IMR-90 (cell line): ENCODE results near the gene NPAS3. TPM values are rescaled to one million over a fixed set of nuclear protein-coding genes. Genes with fewer than 3 reads are reported as not detected.

Source experiments
- ATAC-seq: fragments of 200-7000 bp; cut with Tn5 transposase; 2 replicates; pipeline ENCODE4 v1.9.1; 2020; ENCODE audit warnings: low read depth, mild to moderate bottlenecking, moderate library complexity
- BruUV-seq: library from RNA; stranded (reverse); fragments of 400-500 nt; replicated peaks from 2 replicates; lab custom pipeline; 2021; lab: Mats Ljungman, UMichigan
- CTCF ChIA-PET: fragments of 300-600 bp; formaldehyde crosslinking; extraction: SDS; loops from one replicate; lab custom pipeline; 2021; ENCODE audit warnings: antibody characterized with exemption; lab: Yijun Ruan, JAX
- POLR2A ChIA-PET: fragments of 300-600 bp; sonication (Branson Sonifier 250); formaldehyde crosslinking; loops from one replicate; lab custom pipeline; 2022; ENCODE audit warnings: antibody characterized with exemption; ENCODE audit not compliant: unreplicated experiment; lab: Charles Lee
- DNase-seq: peaks from one replicate; pipeline ENCODE4 v3.0.0; 2013
- H2AFZ ChIP-seq: replicated peaks from 2 replicates; pipeline ENCODE3; 2013; ENCODE audit warnings: low read length, mild to moderate bottlenecking; ENCODE audit not compliant: poor library complexity
- H2AK5ac ChIP-seq: 2 replicates; pipeline ENCODE4 v1.6.1; 2013; ENCODE audit warnings: low read depth, low read length, inconsistent platforms
- H2AK9ac ChIP-seq: replicated peaks from 2 replicates; pipeline ENCODE3; 2013; ENCODE audit warnings: mild to moderate bottlenecking, low read depth, low read length, moderate library complexity; ENCODE audit not compliant: poor library complexity
- H2BK120ac ChIP-seq: 2 replicates; pipeline ENCODE4 v1.6.1; 2013; ENCODE audit warnings: low read depth, low read length, inconsistent platforms
- H2BK15ac ChIP-seq: 3 replicates; pipeline ENCODE4 v1.6.1; 2013; ENCODE audit warnings: low read depth, low read length, inconsistent platforms
- H2BK20ac ChIP-seq: 2 replicates; pipeline ENCODE4 v1.6.1; 2013; ENCODE audit warnings: low read depth, mild to moderate bottlenecking, inconsistent platforms, low read length, moderate library complexity
- H2BK5ac ChIP-seq: 2 replicates; pipeline ENCODE4 v1.6.1; 2013; ENCODE audit warnings: mild to moderate bottlenecking, low read depth, low read length, inconsistent platforms; ENCODE audit not compliant: poor library complexity, severe bottlenecking
- H3K14ac ChIP-seq: replicated peaks from 2 replicates; pipeline ENCODE4 v1.6.1; 2013; ENCODE audit warnings: low read depth, low read length, inconsistent platforms
- H3K18ac ChIP-seq: 2 replicates; pipeline ENCODE4 v1.6.1; 2013; ENCODE audit warnings: low read depth, low read length, control low read depth
- H3K23ac ChIP-seq: 2 replicates; pipeline ENCODE4 v1.6.1; 2013; ENCODE audit warnings: low read depth, low read length, inconsistent platforms
- H3K27ac ChIP-seq: 2 replicates; pipeline ENCODE4 v1.5.1; 2013; ENCODE audit warnings: mild to moderate bottlenecking, control low read depth, low read length; ENCODE audit not compliant: insufficient read depth
- H3K27me3 ChIP-seq: 2 replicates; pipeline ENCODE4 v1.6.1; 2013; ENCODE audit warnings: low read length; ENCODE audit not compliant: control insufficient read depth, insufficient read depth
- H3K36me3 ChIP-seq: 2 replicates; pipeline ENCODE4 v1.6.1; 2013; ENCODE audit warnings: low read length, mixed read lengths; ENCODE audit not compliant: control insufficient read depth, insufficient read depth
- H3K4ac ChIP-seq: 2 replicates; pipeline ENCODE4 v1.6.1; 2013; ENCODE audit warnings: low read depth, low read length, inconsistent platforms
- H3K4me1 ChIP-seq: 2 replicates; pipeline ENCODE4 v1.6.1; 2013; ENCODE audit warnings: low read length, mixed read lengths; ENCODE audit not compliant: control insufficient read depth, insufficient read depth
- H3K4me2 ChIP-seq: 2 replicates; pipeline ENCODE4 v1.6.1; 2013; ENCODE audit warnings: low read depth, mild to moderate bottlenecking, control low read depth, low read length, moderate library complexity
- H3K4me3 ChIP-seq: 2 replicates; pipeline ENCODE4 v1.5.1; 2013; ENCODE audit warnings: low read depth, mild to moderate bottlenecking, control low read depth, low read length, moderate library complexity; ENCODE audit not compliant: insufficient read depth
- H3K56ac ChIP-seq: 2 replicates; pipeline ENCODE4 v1.6.1; 2013; ENCODE audit warnings: low read length, inconsistent platforms; ENCODE audit not compliant: insufficient read depth; ENCODE audit errors: extremely low read depth
- H3K79me1 ChIP-seq, 2 experiments: 2 replicates each; pipeline ENCODE4 v1.6.1; 2013; ENCODE audit warnings: low read length in 2 of 2, inconsistent platforms in 1 of 2, low read depth in 1 of 2
- H3K9ac ChIP-seq: 2 replicates; pipeline ENCODE4 v1.6.1; 2013; ENCODE audit warnings: low read depth, low read length, control low read depth
- H3K9me1 ChIP-seq: 2 replicates; pipeline ENCODE4 v1.6.1; 2013; ENCODE audit warnings: low read length, inconsistent platforms; ENCODE audit not compliant: insufficient read depth
- H3K9me3 ChIP-seq: 2 replicates; pipeline ENCODE4 v1.6.1; 2013; ENCODE audit warnings: low read length; ENCODE audit not compliant: control insufficient read depth, insufficient read depth
- H4K20me1 ChIP-seq: 2 replicates; pipeline ENCODE4 v1.6.1; 2013; ENCODE audit warnings: low read length, inconsistent platforms; ENCODE audit not compliant: insufficient read depth
- H4K5ac ChIP-seq: 2 replicates; pipeline ENCODE4 v1.6.1; 2013; ENCODE audit warnings: mild to moderate bottlenecking, low read depth, low read length, control low read depth
- H4K8ac ChIP-seq, 2 experiments: 2 replicates each; pipeline ENCODE4 v1.6.1; 2013; ENCODE audit warnings: low read depth in 2 of 2, low read length in 2 of 2, control low read depth in 1 of 2, inconsistent platforms in 1 of 2
- H4K91ac ChIP-seq: 2 replicates; pipeline ENCODE4 v1.6.1; 2013; ENCODE audit warnings: low read depth, low read length, inconsistent platforms; ENCODE audit not compliant: insufficient read depth
- BHLHE40 ChIP-seq: fragments of 150-350 bp; IDR thresholded peaks from 2 replicates; pipeline ENCODE4 v1.6.1; 2016; ENCODE audit warnings: mild to moderate bottlenecking, low read depth, low read length
- CEBPB ChIP-seq: IDR thresholded peaks from 2 replicates; pipeline ENCODE4 v1.6.1; 2012; ENCODE audit warnings: low read depth, low read length, improper control_type of control experiment
- CHD1 ChIP-seq: IDR thresholded peaks from 2 replicates; pipeline ENCODE4 v1.6.1; 2012; ENCODE audit warnings: low read depth, low read length, improper control_type of control experiment
- CTCF ChIP-seq: conservative IDR thresholded peaks from 2 replicates; pipeline ENCODE4 v1.5.1; 2012; ENCODE audit warnings: mild to moderate bottlenecking, low read depth, low read length, improper control_type of control experiment
- ELK1 ChIP-seq: fragments of 150-350 bp; IDR thresholded peaks from 2 replicates; pipeline ENCODE4 v1.6.1; 2016; ENCODE audit warnings: low read depth, mild to moderate bottlenecking, low read length, moderate library complexity, borderline replicate concordance
- FOS ChIP-seq: fragments of 150-350 bp; IDR thresholded peaks from 2 replicates; pipeline ENCODE4 v1.6.1; 2016; ENCODE audit warnings: low read depth, low read length
- MAFK ChIP-seq: IDR thresholded peaks from 2 replicates; pipeline ENCODE4 v1.6.1; 2012; ENCODE audit warnings: low read depth, low read length, improper control_type of control experiment
- MAZ ChIP-seq: IDR thresholded peaks from 2 replicates; pipeline ENCODE4 v1.6.1; 2012; ENCODE audit warnings: low read depth, mild to moderate bottlenecking, low read length, improper control_type of control experiment, moderate library complexity, borderline replicate concordance
- MXI1 ChIP-seq: IDR thresholded peaks from 2 replicates; pipeline ENCODE4 v1.6.1; 2012; ENCODE audit warnings: low read depth, mild to moderate bottlenecking, low read length, moderate library complexity, borderline replicate concordance
- RAD21 ChIP-seq: IDR thresholded peaks from 2 replicates; pipeline ENCODE4 v1.6.1; 2012; ENCODE audit warnings: low read length, improper control_type of control experiment
- RCOR1 ChIP-seq: IDR thresholded peaks from 2 replicates; pipeline ENCODE4 v1.6.1; 2012; ENCODE audit warnings: mild to moderate bottlenecking, low read length, improper control_type of control experiment; ENCODE audit not compliant: insufficient replicate concordance
- SMC3 ChIP-seq: fragments of 150-350 bp; IDR thresholded peaks from 2 replicates; pipeline ENCODE4 v1.6.1; 2016; ENCODE audit warnings: low read depth, mild to moderate bottlenecking, antibody characterized with exemption, low read length, moderate library complexity
- WGBS, 2 experiments: methylation state at CpG; one replicate each; pipeline versions ENCODE4 v1.1.5 to v1.1.7; 2013; ENCODE audit warnings: missing lambda C conversion rate in 2 of 2; ENCODE audit not compliant: insufficient read length in 1 of 2; ENCODE audit errors: extremely low coverage in 2 of 2; 5-methylcytosine and 5-hydroxymethylcytosine counted together
- dilution Hi-C: fragments of 300-500 bp; cut with HindIII; formaldehyde crosslinking; loops from one replicate; pipeline ENCODE4 v1.14.3; 2018; ENCODE audit warnings: low sequenced_read_pairs; ENCODE audit not compliant: unreplicated experiment
- in situ Hi-C: fragments of 300-500 bp; cut with MboI; formaldehyde crosslinking; loops from 3 replicates; pipeline ENCODE4 v1.14.3; 2019; ENCODE audit warnings: low sequenced_read_pairs, inconsistent platforms, mixed read lengths
- intact Hi-C: fragments of 100-400 bp; cut with micrococcal nuclease; formaldehyde crosslinking; loops from 2 replicates; pipeline ENCODE4 v1.10.0; 2022
- polyA plus RNA-seq, 3 experiments: library from polyadenylated mRNA; depleted of rRNA; stranded (reverse); fragments of >200 nt; gene quantifications; 2 replicates each; pipeline ENCODE4 v1.2.3, GENCODE V29; 2012; ENCODE audit warnings: low replicate concordance in 1 of 3
- total RNA-seq: library from RNA; depleted of rRNA; stranded (reverse); fragments of >200 nt; gene quantifications from 2 replicates; pipeline ENCODE4 v1.2.3, GENCODE V29; 2012

NPAS3 gene
- total and polyA plus RNA-seq, 2 of the 4 experiments (the other 2 are of a cell fraction) = not detected

GRCh38 chr14:33165926-33166289 is 227.2 kb downstream of the NPAS3 start:
- dilution Hi-C loops (no loop called here), in situ Hi-C loops (no loop called here), intact Hi-C loops (no loop called here)
- no peak overlapping the region for H2AFZ ChIP-seq
- ChIA-PET POLR2A (no interaction called here), CTCF (interaction anchor here (0.6 kb wide), 1 partner anchor 292 kb away, joined by 5 read pairs; no protein-coding TSS in a partner anchor)
- H3K14ac ChIP-seq = no peak overlapping the region
- no peak overlapping the region for H2BK20ac ChIP-seq
- no peak overlapping the region for H3K56ac ChIP-seq
- no peak overlapping the region for H3K23ac ChIP-seq
- no peak overlapping the region for H2AK9ac ChIP-seq
- H2BK15ac ChIP-seq = no peak overlapping the region
- BruUV-seq = no TSS peak
- H3K27ac ChIP-seq = no peak overlapping the region
- H3K79me1 ChIP-seq = no peaks in the 10 kb centered on the region
- H3K4me1 ChIP-seq = no peaks in the 10 kb centered on the region
- no peak overlapping the region for H3K4me3 ChIP-seq
- H3K18ac ChIP-seq = no peak overlapping the region
- ATAC-seq = no peak
- no peak overlapping the region for H4K8ac ChIP-seq
- TF ChIP-seq FOS (no peak), RCOR1 (no peak), SMC3 (no peak), CHD1 (no peak), RAD21 (no peak), CTCF (no peak), ELK1 (no peak), MXI1 (no peak), BHLHE40 (no peak), MAFK (no peak), CEBPB (no peak), MAZ (no peak)
- H3K4me2 ChIP-seq = no peak overlapping the region
- no peaks in the 10 kb centered on the region for H3K9me1 ChIP-seq
- no peak overlapping the region for H3K9ac ChIP-seq
- no peak overlapping the region for H2BK5ac ChIP-seq
- H3K9me3 ChIP-seq = no peaks in the 10 kb centered on the region
- H2BK120ac ChIP-seq = no peak overlapping the region
- no peak overlapping the region for H4K91ac ChIP-seq
- no peaks in the 10 kb centered on the region for H3K27me3 ChIP-seq
- no peaks in the 10 kb centered on the region for H3K36me3 ChIP-seq
- no peak for DNase-seq
- H4K5ac ChIP-seq = no peak overlapping the region
- 60% methylated on average over 1 of the region's 5 CpGs; no CpG with 5 or more reads in 1 of the 2 experiments for WGBS, 2 experiments
- no peak overlapping the region for H2AK5ac ChIP-seq
- H3K4ac ChIP-seq = no peak overlapping the region
- no peaks in the 10 kb centered on the region for H4K20me1 ChIP-seq
